LNCAP (cell line): ENCODE data around the gene PLAC9.

Experiments
- TF ChIP-seq, protein P1 (sequence below): fragments of 450-650 bp; IDR thresholded peaks from 2 replicates; pipeline ENCODE4 v1.5.1; 2017; ENCODE audit warnings: mild to moderate bottlenecking

PLAC9 gene

DNA sequence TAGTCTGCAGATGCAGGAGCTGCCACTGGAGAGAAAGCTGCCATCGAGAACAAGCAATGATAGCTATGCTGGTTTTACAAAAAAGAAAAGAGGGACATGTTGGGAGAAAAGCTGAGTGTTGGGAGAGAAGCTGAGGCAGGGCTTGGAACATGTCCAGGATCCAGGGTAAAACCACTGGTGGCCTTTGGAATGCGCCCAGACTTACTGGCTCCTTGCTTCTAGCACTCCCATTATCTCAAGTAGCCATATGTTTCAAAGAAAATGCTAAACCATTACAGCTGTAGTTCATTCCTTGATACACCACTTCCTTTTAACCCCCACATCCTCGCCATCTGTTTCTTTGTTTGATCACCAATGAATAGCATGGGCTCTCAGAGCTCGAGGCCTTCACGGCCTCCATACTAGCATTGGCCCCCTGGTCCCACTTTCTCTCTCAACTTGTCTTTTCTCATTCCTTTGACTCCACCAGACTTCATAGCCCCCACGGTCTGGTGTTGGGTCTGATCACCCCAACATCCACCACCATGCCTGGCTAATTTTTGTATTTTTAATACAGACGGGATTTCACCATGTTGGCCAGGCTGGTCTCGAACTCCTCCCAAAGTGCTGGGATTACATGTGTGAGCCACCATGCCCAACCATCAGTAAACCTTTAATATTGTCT lies 23.8 kb upstream of the PLAC9 start:
- TF ChIP-seq, protein P1, sequence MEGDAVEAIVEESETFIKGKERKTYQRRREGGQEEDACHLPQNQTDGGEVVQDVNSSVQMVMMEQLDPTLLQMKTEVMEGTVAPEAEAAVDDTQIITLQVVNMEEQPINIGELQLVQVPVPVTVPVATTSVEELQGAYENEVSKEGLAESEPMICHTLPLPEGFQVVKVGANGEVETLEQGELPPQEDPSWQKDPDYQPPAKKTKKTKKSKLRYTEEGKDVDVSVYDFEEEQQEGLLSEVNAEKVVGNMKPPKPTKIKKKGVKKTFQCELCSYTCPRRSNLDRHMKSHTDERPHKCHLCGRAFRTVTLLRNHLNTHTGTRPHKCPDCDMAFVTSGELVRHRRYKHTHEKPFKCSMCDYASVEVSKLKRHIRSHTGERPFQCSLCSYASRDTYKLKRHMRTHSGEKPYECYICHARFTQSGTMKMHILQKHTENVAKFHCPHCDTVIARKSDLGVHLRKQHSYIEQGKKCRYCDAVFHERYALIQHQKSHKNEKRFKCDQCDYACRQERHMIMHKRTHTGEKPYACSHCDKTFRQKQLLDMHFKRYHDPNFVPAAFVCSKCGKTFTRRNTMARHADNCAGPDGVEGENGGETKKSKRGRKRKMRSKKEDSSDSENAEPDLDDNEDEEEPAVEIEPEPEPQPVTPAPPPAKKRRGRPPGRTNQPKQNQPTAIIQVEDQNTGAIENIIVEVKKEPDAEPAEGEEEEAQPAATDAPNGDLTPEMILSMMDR = no peak

DNA sequence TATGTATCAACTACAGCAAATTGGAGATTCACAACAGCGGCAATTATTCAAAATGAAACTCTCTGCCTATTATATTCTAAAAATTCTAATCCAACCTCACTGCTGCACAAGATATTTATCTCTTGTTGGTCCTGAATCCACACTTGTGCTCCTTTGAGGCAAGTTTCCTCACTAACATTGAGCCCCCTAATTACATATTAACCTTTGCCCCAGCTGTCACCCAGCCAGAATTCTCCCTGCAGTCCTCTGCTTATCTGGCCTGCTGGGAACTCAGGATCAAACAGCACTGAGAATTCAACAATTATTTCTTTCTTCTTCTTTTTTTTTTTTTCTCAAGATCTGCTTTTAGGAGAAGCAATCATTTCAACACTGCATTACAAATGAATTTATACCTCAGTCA lies 21.5 kb upstream of the PLAC9 start:
- TF ChIP-seq, protein P1 = no peak

DNA sequence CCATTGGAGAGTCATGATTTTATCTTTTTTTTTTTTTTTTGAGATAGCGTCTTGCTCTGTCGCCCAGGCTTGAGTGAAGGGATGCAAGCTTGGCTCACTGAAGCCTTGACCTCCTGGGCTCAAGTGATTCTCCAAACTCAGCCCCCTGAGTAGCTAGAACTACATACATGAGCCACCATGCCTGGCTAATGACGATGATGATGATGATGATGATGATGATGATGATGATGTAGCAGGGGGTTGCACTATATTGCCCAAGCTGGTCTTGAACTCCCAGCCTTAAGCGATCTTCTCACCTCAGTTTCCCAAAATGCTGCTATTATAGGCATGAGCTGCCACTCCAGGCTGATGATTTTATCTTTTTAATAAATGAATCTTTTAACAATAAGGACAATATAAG lies 13.9 kb upstream of the PLAC9 start:
- TF ChIP-seq, protein P1 = no peak

DNA sequence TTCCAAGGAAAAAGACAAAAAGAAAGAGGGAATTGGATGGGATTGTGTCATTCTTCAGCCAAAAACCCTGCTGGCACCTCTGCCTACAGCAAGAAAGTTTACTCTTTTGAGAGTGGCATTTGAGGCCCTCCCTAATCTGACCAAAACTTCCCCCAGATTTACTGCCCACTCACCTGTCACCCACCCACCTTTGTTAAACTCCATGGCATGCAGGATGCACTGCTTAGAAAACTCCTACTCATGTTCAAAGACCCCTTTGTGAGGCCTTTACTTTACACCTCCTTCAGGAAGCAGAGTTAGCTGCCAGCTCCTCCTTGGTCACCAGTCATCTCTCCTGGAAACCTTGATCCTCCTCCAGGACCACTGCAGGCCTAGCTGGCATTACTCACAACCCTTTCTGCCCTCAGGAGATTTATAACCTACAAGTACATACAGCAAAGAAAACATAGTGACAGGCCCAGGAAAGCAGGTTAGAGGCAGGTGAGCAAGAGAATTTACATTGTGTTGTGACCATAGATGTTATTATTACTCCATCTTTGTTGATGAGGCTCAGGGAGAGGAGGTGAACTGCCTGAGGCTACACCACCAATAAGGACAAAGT lies 10.3 kb upstream of the PLAC9 start:
- TF ChIP-seq, protein P1 = no peak

DNA sequence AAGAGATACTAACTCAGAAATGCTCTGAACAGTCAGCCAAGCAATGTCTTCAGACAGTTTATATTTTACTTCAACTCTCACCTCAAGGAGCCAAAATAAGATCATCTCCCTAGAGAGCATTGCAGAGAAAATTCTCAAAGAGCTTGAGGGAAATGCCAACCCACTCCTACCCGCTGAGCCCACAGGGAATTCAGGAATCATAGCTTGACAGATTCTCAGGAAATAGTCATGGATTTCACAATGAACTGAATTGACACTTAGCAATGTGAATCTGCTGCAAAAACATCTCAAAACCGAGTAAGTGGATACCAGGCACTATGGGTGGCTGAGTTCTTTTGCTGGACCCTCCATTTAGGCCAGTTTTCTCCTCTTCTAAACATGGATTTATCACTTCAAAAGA lies 9.8 kb upstream of the PLAC9 start:
- TF ChIP-seq, protein P1 = no peak

DNA sequence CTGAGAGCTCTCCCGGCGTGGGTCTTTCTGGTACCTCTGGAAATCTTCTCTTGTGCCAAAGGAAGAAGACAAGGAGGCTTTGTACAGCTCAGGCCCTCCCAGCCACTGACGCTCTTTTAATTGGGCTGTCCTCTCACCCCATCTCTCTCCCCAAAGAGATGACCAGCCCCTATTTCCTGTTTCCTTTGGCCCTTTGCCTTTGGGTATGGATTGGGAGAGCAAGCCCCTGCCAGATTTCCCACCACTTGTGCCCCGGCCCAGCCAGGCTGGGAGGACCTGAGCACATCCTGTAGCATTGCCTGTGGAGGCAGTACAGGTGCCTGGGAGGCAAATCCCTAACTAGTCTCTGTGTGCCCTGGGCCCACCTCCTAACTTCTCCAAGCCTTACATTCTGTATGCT lies 5.7 kb upstream of the PLAC9 start:
- TF ChIP-seq, protein P1 = no peak

DNA sequence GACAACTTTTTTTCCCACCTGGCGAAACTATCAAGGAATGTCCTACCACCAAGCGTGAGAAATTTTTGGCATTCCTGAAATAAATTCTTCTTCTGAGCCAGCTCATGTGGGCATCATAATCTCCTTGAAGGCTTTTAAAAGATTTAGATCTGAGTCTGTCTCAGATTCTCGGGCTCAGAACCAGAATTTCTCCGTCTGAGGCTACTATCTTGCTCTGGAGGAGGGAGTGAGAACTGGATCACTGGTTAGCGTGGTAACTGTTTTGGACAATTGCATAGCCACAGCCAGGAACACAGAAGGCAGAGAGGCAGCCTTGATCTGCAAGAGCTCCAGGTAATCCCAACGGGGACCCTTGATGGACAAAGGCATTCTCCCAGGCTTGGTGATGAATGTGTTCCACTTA lies 1.0 kb upstream of the PLAC9 start:
- TF ChIP-seq, protein P1 = no peak
